Brain microvascular endothelial cell (primary cell): ENCODE results near the gene THOC7.

Experiments used
- DNase-seq: peaks from one replicate; pipeline ENCODE4 v3.0.0-alpha.2; 2020
- H3K27ac ChIP-seq: fragments of 250-450 bp; sonication (Bioruptor Pico); 2 replicates; pipeline ENCODE4 v1.5.1; 2020; ENCODE audit warnings: mild to moderate bottlenecking, moderate library complexity
- H3K27me3 ChIP-seq: fragments of 250-450 bp; sonication (Bioruptor Pico); replicated peaks from 2 replicates; pipeline ENCODE4 v1.5.1; 2020; ENCODE audit warnings: mild to moderate bottlenecking
- H3K36me3 ChIP-seq: fragments of 250-450 bp; sonication (Bioruptor Pico); replicated peaks from 2 replicates; pipeline ENCODE4 v1.5.1; 2020; ENCODE audit warnings: mild to moderate bottlenecking
- H3K4me3 ChIP-seq: 2 replicates; pipeline ENCODE4 v1.5.1; 2011; ENCODE audit warnings: low read depth, mild to moderate bottlenecking, control low read depth, low read length, moderate library complexity
- in situ Hi-C: cut with HindIII; loops from 2 replicates; pipeline ENCODE4 v1.10.0; 2017; ENCODE audit warnings: low sequenced_read_pairs, low pct_ligation_motif_present
- TF ChIP-seq, protein P1 (sequence below): IDR thresholded peaks from 2 replicates; pipeline ENCODE4 v1.5.1; 2011; ENCODE audit warnings: low read depth, mild to moderate bottlenecking, moderate library complexity, low read length, control low read depth, inconsistent platforms; ENCODE audit errors: missing control alignments

The THOC7 gene

DNA sequence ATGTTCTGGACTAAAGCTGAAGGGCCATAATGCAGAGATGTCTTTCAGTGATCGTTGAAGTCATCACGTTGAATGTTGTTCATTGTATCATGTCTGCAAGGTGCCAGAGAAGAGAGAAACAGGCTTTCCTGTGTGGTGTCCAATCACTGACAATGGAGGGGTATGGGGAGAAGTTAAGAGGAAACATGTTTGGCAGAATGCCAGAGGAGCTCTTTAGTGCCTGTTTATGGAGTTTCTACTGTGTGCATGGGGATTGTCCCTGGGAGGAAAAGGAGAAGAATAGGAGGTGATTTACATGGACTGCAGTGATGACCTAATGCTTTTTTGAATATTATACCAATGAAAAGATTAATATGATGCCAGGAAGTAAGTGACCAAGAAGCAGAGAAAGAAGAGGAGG, 36.9 kb upstream of the THOC7 start:
- H3K27me3 ChIP-seq: no peaks in the 10 kb centered on the region
- H3K27ac ChIP-seq: no peak overlapping the region
- no peak for DNase-seq
- H3K4me3 ChIP-seq: no peak overlapping the region
- in situ Hi-C loops: no loop called here
- H3K36me3 ChIP-seq: no peaks in the 10 kb centered on the region
- TF ChIP-seq, protein P1, sequence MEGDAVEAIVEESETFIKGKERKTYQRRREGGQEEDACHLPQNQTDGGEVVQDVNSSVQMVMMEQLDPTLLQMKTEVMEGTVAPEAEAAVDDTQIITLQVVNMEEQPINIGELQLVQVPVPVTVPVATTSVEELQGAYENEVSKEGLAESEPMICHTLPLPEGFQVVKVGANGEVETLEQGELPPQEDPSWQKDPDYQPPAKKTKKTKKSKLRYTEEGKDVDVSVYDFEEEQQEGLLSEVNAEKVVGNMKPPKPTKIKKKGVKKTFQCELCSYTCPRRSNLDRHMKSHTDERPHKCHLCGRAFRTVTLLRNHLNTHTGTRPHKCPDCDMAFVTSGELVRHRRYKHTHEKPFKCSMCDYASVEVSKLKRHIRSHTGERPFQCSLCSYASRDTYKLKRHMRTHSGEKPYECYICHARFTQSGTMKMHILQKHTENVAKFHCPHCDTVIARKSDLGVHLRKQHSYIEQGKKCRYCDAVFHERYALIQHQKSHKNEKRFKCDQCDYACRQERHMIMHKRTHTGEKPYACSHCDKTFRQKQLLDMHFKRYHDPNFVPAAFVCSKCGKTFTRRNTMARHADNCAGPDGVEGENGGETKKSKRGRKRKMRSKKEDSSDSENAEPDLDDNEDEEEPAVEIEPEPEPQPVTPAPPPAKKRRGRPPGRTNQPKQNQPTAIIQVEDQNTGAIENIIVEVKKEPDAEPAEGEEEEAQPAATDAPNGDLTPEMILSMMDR: no peak

DNA sequence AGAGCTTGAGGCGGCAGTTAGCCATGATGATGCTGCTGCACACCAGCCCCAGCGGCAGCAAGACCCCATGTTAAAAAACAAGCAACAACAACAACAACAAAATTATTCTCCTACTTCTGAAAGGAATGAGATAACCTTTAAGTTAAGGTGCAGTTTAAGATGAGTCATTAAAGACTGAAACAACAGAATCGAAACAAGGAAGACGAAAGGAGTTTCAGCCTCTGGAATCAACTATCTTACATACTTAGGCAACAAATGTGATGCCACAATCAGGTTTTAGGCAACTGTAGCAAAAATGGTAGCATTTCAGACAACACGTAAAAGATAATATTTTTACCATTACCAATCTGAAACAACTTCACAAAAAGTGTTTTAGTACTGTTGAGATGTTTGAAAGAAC, 36.4 kb upstream of the THOC7 start:
- in situ Hi-C loops: no loop called here
- no peak for DNase-seq
- H3K36me3 ChIP-seq: no peaks in the 10 kb centered on the region
- no peak overlapping the region for H3K27ac ChIP-seq
- TF ChIP-seq, protein P1: no peak
- no peak overlapping the region for H3K4me3 ChIP-seq
- no peaks in the 10 kb centered on the region for H3K27me3 ChIP-seq

DNA sequence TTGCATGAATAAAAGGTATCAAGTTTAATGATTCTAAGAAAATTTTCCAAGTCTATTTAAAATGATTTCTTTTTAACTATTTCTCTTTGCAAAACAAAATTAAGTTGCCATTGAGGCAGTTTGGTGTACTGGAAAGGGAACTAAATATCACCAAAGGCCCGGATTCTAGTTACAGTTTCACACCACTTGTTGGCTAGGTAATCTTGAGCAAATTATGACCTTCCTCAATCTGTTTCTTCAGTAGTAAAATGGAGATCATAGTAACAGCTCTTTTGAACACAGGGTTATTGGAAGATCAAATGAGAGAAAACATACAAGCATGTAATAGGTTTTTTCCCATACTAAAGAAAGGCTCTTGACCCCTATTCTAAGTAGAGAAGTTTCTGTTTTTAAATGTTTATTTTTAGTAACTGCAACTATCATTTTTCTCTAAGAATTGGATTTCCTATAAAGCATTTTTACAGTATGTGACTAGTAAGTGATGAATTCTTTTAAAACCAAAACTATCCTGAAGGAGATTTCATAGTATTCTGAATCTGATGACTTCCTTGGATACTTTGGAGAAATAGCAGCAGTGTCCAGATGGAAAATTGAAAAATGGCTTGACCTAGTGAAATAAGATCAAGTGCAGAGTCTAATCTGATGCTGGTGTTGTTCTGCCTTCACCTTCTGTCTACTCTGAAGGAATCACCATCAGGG, 32.9 kb upstream of the THOC7 start:
- no peak for DNase-seq
- H3K27ac ChIP-seq: no peak overlapping the region
- in situ Hi-C loops: no loop called here

DNA sequence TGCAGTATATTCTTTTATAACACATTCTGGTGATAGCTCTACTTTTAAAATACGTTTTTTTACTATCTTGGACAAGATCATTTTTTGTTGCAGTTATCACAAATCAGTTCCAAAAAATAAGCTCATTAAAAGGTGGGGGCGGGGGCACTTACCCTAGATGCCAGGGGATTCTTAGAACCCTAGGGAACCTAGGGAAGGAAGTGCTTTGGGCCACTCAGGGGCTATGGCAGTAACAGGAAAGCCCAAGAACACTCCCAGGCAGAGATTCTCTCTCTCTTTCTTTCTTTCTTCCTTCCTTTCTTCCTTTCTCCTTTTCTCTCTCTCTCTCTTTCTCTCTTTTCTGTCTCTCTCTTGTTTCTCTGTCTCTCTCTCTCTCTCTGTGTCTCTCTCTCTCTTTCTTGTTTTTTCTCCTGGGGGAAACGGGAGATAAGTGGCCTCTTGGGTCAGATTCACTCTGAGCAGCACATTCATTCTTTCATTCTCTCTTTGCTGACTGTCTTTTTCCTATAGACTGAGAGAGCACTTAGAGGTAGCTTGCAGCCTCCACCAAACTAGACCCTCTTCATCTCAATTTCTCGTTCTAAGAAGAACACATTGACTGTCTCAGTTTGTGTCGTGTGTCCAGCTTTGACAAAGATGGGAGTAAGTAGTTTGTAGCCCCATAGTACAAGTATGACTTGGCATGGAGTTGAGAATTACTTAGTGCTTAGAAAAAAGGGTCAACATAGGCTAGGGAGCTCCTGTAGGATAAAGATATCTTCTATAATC, 32.0 kb upstream of the THOC7 start:
- H3K4me3 ChIP-seq: no peak overlapping the region
- DNase-seq: no peak
- no peaks in the 10 kb centered on the region for H3K27me3 ChIP-seq
- TF ChIP-seq, protein P1: no peak
- no peaks in the 10 kb centered on the region for H3K36me3 ChIP-seq
- in situ Hi-C loops: no loop called here
- H3K27ac ChIP-seq: no peak overlapping the region

More for the DNA sequence above, 32.9 kb upstream of the THOC7 start:
- H3K4me3 ChIP-seq: no peak overlapping the region
- no peaks in the 10 kb centered on the region for H3K27me3 ChIP-seq
- no peaks in the 10 kb centered on the region for H3K36me3 ChIP-seq
- TF ChIP-seq, protein P1: no peak

DNA sequence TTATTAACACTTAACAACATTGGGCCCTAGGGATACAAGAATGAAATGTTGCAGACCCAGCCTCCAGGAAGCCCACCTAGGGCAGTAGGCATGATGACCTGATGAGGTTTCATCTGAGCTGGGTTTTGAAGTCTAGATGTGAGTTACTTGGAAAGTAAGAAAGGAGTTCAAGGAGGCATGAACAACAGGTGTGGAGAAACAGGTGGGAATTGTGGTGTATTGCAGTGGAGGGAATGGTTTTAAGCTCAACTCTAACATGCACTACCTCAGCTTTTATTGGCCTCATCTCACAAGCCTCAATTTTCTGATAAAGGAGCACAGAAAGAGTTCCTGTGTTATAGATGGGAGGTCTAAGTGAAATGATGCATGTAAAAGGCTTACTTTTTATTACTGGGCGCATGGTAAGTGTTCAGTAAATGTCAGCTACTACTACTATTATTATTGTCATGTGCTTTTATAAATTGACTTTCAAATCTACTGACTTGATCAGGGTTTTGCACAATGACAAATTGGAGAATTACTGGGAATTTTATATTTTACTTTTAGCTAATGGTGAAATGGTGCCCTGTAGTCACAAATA, 29.3 kb upstream of the THOC7 start:
- in situ Hi-C loops: no loop called here
- TF ChIP-seq, protein P1: no peak
- Histone ChIP-seq H3K27me3 (no peaks in the 10 kb centered on the region), H3K36me3 (no peaks in the 10 kb centered on the region), H3K27ac (no peak overlapping the region), H3K4me3 (no peak overlapping the region)
- no peak for DNase-seq
